PC-3 (cell line): ENCODE measurements around the gene CSMD2. TPM values are rescaled to one million over a fixed set of nuclear protein-coding genes. Genes with fewer than 3 reads are reported as not detected.

Experiments used
- ATAC-seq: fragments of 200-7000 bp; cut with Tn5 transposase; 2 replicates; pipeline ENCODE4 v1.9.1; 2020; ENCODE audit warnings: mild to moderate bottlenecking, moderate library complexity
- BruUV-seq: library from RNA; stranded (reverse); fragments of 400-500 nt; replicated peaks from 2 replicates; lab custom pipeline; 2021; lab: Mats Ljungman, UMichigan
- CTCF ChIA-PET: fragments of 300-600 bp; sonication (Branson Sonifier 250); formaldehyde crosslinking; loops from one replicate; lab custom pipeline; 2022; ENCODE audit warnings: antibody characterized with exemption; lab: Charles Lee
- POLR2A ChIA-PET: fragments of 300-600 bp; sonication (Branson Sonifier 250); formaldehyde crosslinking; loops from one replicate; lab custom pipeline; 2022; ENCODE audit warnings: antibody characterized with exemption; ENCODE audit not compliant: unreplicated experiment; lab: Charles Lee
- DNase-seq: peaks from one replicate; pipeline ENCODE4 v3.0.0-alpha.2; 2015
- H2AFZ ChIP-seq: fragments of 300-600 bp; sonication (generic); 2 replicates; pipeline ENCODE4 v1.6.0; 2016; ENCODE audit warnings: antibody characterized with exemption, low read length
- H3F3A ChIP-seq: fragments of 300-600 bp; sonication (generic); one replicate; pipeline ENCODE4 v1.6.0; 2017; ENCODE audit warnings: antibody characterized with exemption, low read length, control low read depth, mild to moderate bottlenecking; ENCODE audit not compliant: unreplicated experiment
- H3K27ac ChIP-seq: fragments of 300-600 bp; sonication (generic); 2 replicates; pipeline ENCODE4 v1.5.1; 2016; ENCODE audit warnings: mild to moderate bottlenecking, low read length
- H3K27me3 ChIP-seq: fragments of 300-600 bp; sonication (generic); 2 replicates; pipeline ENCODE4 v1.6.1; 2016; ENCODE audit warnings: low read length, mixed read lengths
- H3K36me3 ChIP-seq: fragments of 300-600 bp; sonication (generic); 2 replicates; pipeline ENCODE4 v1.6.1; 2016; ENCODE audit warnings: low read depth, mixed run types, low read length, mixed read lengths
- H3K4me1 ChIP-seq: fragments of 300-600 bp; sonication (generic); 2 replicates; pipeline ENCODE4 v1.5.1; 2016; ENCODE audit warnings: low read length; ENCODE audit not compliant: insufficient read depth
- H3K4me2 ChIP-seq: fragments of 300-600 bp; sonication (generic); 2 replicates; pipeline ENCODE4 v1.6.0; 2016; ENCODE audit warnings: low read length
- H3K4me3 ChIP-seq: fragments of 300-600 bp; sonication (generic); 2 replicates; pipeline ENCODE4 v1.5.1; 2016; ENCODE audit warnings: mild to moderate bottlenecking, low read length, mixed read lengths
- H3K79me2 ChIP-seq: fragments of 300-600 bp; sonication (generic); 2 replicates; pipeline ENCODE4 v1.6.1; 2017; ENCODE audit warnings: low read length, mixed read lengths
- H3K9ac ChIP-seq: fragments of 300-600 bp; sonication (generic); 2 replicates; pipeline ENCODE4 v1.6.0; 2016; ENCODE audit warnings: mild to moderate bottlenecking, low read length
- H3K9me2 ChIP-seq: fragments of 300-600 bp; sonication (generic); replicated peaks from 2 replicates; pipeline ENCODE4 v1.6.1; 2016; ENCODE audit warnings: mixed run types, low read length, mixed read lengths
- H3K9me3 ChIP-seq: fragments of 300-600 bp; sonication (generic); 2 replicates; pipeline ENCODE4 v1.6.1; 2016; ENCODE audit warnings: low read length, mixed read lengths
- H4K20me1 ChIP-seq: fragments of 300-600 bp; sonication (generic); 2 replicates; pipeline ENCODE4 v1.6.1; 2016; ENCODE audit warnings: low read length, mixed read lengths
- EZH2 ChIP-seq: fragments of 300-600 bp; sonication (generic); IDR thresholded peaks from one replicate; pipeline ENCODE4 v1.6.1; 2017; ENCODE audit warnings: antibody characterized with exemption, mild to moderate bottlenecking, low read length; ENCODE audit not compliant: unreplicated experiment
- EZH2phosphoT487 ChIP-seq: fragments of 300-600 bp; sonication (generic); IDR thresholded peaks from 2 replicates; pipeline ENCODE4 v1.6.1; 2018; ENCODE audit warnings: mild to moderate bottlenecking, antibody characterized with exemption, low read length, borderline replicate concordance
- intact Hi-C: fragments of 100-400 bp; cut with micrococcal nuclease; formaldehyde crosslinking; loops from 2 replicates; pipeline ENCODE4 v1.9.0; 2023
- total RNA-seq: library from RNA; depleted of rRNA; stranded (reverse); fragments of >200 nt; gene quantifications from 2 replicates; pipeline ENCODE4 v1.2.3, GENCODE V29; 2014
- TF ChIP-seq, protein P1 (sequence below): fragments of 300-600 bp; sonication (generic); conservative IDR thresholded peaks from 2 replicates; pipeline ENCODE4 v1.5.1; 2017; ENCODE audit warnings: antibody characterized with exemption, low read depth, mild to moderate bottlenecking, low read length

Gene CSMD2
- total RNA-seq, 1 experiment from 2014 or later = not detected

DNA sequence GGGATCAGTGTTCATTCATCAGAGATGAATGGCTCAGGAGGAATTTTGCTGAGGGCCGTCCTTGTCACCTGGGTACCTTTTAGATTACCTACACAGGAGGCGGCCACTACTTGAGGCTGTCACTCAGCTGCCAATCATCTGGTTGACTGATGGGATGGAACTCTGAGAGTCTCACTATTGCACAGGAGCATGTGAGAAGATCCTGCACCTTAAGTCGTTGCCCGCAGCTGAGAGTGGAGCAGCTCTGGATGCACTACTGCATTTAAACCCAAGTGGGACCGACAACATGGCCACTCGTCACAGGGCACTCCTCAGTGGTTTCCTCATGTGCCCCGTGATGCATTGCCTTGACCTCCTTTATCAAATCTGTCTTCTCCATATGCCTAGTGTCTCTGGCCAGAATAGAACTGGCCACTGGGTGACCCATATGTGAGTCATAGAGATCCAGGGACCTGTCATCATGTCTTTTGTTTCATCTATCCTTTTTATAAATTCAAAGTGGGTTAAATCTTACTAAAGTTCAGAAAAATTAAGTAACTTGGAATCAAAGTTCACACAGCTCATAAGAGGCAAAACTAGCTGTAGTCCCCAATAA lies 527.1 kb downstream of the CSMD2 start:
- Histone ChIP-seq H3K4me2 (no peak overlapping the region), H3K79me2 (no peaks in the 10 kb centered on the region), H3K36me3 (no peaks in the 10 kb centered on the region), H2AFZ (no peak overlapping the region), H3F3A (no peaks in the 10 kb centered on the region), H3K9me2 (no peaks in the 10 kb centered on the region), H4K20me1 (no peaks in the 10 kb centered on the region), H3K4me1 (no peaks in the 10 kb centered on the region), H3K9me3 (no peaks in the 10 kb centered on the region), H3K27me3 (peaks cover 45% of the 10 kb centered on the region), H3K4me3 (no peak overlapping the region), H3K9ac (no peak overlapping the region), H3K27ac (no peak overlapping the region)
- BruUV-seq = no TSS peak
- intact Hi-C loops = no loop called here
- CTCF ChIA-PET = no interaction called here
- TF ChIP-seq, protein P1, sequence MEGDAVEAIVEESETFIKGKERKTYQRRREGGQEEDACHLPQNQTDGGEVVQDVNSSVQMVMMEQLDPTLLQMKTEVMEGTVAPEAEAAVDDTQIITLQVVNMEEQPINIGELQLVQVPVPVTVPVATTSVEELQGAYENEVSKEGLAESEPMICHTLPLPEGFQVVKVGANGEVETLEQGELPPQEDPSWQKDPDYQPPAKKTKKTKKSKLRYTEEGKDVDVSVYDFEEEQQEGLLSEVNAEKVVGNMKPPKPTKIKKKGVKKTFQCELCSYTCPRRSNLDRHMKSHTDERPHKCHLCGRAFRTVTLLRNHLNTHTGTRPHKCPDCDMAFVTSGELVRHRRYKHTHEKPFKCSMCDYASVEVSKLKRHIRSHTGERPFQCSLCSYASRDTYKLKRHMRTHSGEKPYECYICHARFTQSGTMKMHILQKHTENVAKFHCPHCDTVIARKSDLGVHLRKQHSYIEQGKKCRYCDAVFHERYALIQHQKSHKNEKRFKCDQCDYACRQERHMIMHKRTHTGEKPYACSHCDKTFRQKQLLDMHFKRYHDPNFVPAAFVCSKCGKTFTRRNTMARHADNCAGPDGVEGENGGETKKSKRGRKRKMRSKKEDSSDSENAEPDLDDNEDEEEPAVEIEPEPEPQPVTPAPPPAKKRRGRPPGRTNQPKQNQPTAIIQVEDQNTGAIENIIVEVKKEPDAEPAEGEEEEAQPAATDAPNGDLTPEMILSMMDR = no peak
- no peak for TF ChIP-seq EZH2phosphoT487
- no peak for TF ChIP-seq EZH2
- DNase-seq (no peak), ATAC-seq (no peak)
- POLR2A ChIA-PET = no interaction called here

DNA sequence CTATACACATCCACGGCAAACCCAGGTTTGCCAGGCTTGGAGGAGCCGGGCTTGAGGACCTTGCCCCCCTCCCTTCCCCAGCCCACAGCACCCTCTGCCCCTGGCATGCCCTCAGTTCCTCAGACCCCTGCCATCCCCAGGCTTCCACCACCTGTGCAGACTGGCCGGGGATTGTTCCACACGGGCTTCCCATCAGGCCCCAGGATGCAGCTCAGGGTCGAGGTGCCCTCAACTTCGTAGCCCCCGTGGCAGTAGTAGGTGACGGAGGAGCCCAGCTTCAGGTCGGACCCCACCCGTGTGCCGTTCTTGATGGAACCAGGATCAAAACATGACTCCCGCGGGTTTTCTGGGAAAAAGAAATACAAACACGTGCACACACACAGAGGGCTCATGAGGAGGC lies 528.8 kb downstream of the CSMD2 start:
- DNase-seq = no peak
- BruUV-seq = no TSS peak
- ATAC-seq = no peak
- H3K9me3 ChIP-seq = no peaks in the 10 kb centered on the region
- H3F3A ChIP-seq = no peaks in the 10 kb centered on the region
- TF ChIP-seq, protein P1 = no peak
- no peak for TF ChIP-seq EZH2phosphoT487
- no peak for TF ChIP-seq EZH2
- no peak overlapping the region for H3K4me2 ChIP-seq
- intact Hi-C loops = no loop called here
- H3K36me3 ChIP-seq = no peaks in the 10 kb centered on the region
- ChIA-PET CTCF (no interaction called here), POLR2A (no interaction called here)
- no peak overlapping the region for H3K4me3 ChIP-seq
- no peaks in the 10 kb centered on the region for H3K79me2 ChIP-seq
- no peaks in the 10 kb centered on the region for H4K20me1 ChIP-seq
- no peak overlapping the region for H3K9ac ChIP-seq
- H3K27me3 ChIP-seq = peaks cover 30% of the 10 kb centered on the region; the same call in 1 of the 2 replicates
- H3K9me2 ChIP-seq = no peaks in the 10 kb centered on the region
- H2AFZ ChIP-seq = no peak overlapping the region
- H3K27ac ChIP-seq = no peak overlapping the region
- H3K4me1 ChIP-seq = no peaks in the 10 kb centered on the region

DNA sequence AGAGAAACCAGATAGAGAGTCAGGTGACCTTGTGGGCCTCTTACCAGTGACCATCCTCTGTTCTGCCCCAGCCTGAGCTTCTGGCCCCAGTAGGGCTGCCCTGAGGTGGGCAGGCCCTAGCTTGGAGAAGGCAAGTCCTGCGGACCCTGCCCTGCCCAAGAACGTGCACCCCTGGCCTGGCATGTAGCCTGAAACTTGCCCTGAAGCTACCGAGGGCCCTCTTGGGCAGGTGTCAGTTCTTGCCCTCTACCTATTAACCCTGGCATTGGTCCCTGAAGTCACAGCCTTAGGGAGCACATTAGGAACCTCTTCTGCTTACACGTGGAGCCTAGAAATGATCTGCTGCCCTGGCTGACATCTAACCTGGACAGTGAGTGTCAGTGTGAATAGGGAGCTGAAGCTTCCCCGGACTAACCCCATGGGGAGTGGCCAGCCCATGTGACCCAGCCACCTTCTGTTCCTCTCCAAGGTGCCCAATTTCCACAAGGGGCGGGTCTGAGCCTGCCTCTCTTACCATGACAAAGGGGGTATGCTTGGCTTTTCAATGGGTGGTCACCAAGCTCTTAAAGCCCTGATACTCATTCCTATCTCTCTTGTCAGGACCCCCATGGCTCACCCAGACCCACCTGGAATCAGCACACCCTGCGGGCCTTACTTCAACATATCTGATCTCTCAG lies 529.6 kb downstream of the CSMD2 start:
- Histone ChIP-seq H3K4me3 (no peak overlapping the region), H3K27me3 (peaks cover 30% of the 10 kb centered on the region; the same call in 1 of the 2 replicates), H3K27ac (no peak overlapping the region), H3K79me2 (no peaks in the 10 kb centered on the region), H3K9me2 (no peaks in the 10 kb centered on the region), H3K4me2 (no peak overlapping the region), H3K4me1 (no peaks in the 10 kb centered on the region), H2AFZ (no peak overlapping the region), H3K9ac (no peak overlapping the region), H3K9me3 (no peaks in the 10 kb centered on the region), H4K20me1 (no peaks in the 10 kb centered on the region), H3K36me3 (no peaks in the 10 kb centered on the region), H3F3A (no peaks in the 10 kb centered on the region)
- BruUV-seq = no TSS peak
- ATAC-seq (no peak), DNase-seq (no peak)
- ChIA-PET CTCF (no interaction called here), POLR2A (no interaction called here)
- no peak for TF ChIP-seq EZH2phosphoT487
- TF ChIP-seq EZH2 = no peak
- TF ChIP-seq, protein P1 = no peak
- intact Hi-C loops = no loop called here
